HG03469 (cell line): ENCODE measurements around the gene TSLP.

Experiments used
- ATAC-seq: cut with Tn5 transposase; IDR thresholded peaks from one replicate; pipeline ENCODE4 v1.9.1; 2021; ENCODE audit warnings: mild to moderate bottlenecking, moderate library complexity, moderate number of reproducible peaks; ENCODE audit not compliant: unreplicated experiment

Gene TSLP

GRCh38 chr5:111095982-111096381 lies 24.5 kb downstream of the TSLP start:
- no peak for ATAC-seq

DNA sequence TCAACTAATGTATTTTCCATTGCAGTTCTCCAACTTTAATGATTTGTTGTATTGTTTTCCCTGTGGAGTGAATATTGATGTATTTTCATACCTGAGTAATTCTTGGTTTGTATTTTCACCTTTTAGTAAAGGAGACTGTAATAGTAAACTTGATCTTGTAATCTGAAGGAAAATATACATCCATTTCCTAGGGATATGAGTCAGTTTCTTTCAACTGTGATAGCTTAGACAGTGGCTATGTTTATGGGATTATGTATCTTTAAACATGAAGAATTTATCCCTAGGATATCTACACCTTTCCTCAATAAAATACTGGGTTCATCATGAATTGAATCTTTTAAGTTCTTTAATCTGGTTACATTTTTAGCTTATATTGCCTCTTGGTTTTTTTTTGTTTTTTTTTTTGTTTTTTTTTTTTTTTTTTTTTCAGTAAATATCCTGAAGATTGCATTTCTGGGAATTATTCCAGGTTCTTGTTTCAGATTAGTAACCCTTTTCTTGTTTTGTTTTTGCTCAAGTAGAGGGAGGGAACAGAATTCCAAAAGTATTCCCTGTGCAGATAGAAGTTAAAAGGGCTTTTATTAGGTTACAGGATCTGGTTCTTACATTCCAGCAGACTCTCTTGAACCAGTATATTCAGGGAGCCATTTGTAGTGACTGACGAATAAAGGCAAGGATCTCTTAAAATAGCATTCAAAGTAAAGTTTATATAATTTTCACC lies 27.7 kb downstream of the TSLP start:
- ATAC-seq, result no peak

DNA sequence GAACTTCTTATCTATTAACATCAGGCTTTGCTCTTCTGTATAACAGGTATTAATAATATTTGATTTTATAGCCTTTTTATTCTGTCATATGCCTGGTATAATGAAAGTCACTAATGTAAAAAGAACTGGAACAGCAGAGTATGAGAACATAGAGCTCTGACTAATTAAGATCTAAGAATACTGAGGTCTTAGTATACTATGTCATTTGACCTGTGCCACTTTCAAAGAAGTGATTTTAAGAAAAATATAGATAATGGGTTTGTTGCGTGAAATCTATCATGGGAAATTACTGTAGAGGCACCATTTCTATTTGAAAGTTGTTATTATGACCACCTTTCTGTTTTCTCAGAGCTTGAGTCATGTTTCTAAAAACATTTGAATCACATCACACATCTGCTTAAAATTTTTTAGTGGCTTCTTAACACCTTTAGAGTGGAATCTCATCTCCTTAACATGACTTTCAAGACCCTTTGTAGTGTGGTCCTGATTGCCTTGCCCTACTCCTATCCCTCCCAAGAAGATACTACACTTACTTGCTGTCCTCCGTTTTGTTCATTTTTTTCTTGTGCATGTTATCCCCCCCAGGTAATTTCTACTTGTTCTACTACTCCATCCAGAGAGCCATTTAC lies 34.9 kb downstream of the TSLP start:
- ATAC-seq, result no peak

DNA sequence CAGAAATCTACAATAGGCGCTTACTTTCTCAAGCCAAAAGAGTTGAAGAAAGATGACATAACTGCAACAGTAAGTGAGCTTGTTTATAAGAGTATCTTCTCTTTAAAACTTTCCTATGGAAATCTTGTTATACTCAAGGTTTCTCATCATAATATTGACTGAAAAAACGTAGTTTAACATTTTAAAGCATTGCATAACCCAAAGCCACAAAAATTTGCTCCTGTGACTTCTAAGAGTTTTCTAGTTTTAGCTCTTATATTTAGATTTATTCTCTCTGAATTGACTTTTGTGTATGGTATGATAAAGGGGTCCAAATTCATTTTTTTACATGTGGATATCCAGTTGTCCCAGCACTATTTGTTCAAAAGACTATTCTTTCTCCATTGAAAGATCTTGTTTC lies 35.9 kb downstream of the TSLP start:
- no peak for ATAC-seq

- no peak for ATAC-seq
Measured at GRCh38 chr5:111111956-111112355, 40.4 kb downstream of the TSLP start.

- ATAC-seq, result no peak
Measured at GRCh38 chr5:111113678-111114077, 42.2 kb downstream of the TSLP start.

DNA sequence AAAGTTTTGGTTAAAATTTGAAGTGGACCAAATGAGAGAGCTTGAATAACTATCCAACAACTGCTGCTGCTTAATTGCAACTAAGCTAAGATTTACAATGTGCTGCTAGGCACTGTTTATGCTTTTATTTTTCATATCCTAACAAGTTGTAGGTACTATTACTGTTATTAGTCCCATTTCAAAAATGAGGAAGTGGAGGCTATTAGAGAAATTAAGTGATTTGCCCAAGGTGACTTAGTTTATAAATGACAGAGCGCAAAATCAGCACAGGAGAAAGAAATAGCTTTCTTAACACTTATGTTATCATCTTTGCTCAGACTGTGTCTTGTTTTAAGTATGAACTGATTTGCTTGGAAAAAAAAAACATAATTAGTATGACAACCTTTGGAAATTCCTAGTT lies 43.7 kb downstream of the TSLP start:
- no peak for ATAC-seq

- ATAC-seq, result no peak
Measured at GRCh38 chr5:111116550-111116949, 45.0 kb downstream of the TSLP start.

DNA sequence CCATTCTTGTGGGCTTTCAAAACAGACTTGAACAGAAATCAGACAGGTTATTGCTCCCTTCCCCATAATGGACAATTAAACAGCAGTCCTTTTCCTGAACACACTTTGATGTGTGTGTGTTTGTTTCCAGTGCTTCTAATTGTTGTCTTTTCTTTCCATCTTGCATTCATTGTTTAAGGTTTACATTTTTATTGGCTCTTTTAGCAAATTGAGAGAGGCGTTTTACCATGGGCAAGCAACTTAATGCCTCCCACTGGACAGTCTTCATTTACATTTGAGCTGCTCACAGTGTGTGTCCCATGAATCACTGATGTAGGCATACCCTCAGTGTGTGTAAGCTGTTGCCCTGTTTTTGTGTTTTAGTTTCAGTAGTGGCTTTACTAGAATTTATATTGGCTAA lies 45.6 kb downstream of the TSLP start:
- ATAC-seq, result no peak

GRCh38 chr5:111119221-111119620 lies 47.7 kb downstream of the TSLP start:
- ATAC-seq, result no peak

GRCh38 chr5:111119856-111120255 lies 48.3 kb downstream of the TSLP start:
- ATAC-seq, result no peak

DNA sequence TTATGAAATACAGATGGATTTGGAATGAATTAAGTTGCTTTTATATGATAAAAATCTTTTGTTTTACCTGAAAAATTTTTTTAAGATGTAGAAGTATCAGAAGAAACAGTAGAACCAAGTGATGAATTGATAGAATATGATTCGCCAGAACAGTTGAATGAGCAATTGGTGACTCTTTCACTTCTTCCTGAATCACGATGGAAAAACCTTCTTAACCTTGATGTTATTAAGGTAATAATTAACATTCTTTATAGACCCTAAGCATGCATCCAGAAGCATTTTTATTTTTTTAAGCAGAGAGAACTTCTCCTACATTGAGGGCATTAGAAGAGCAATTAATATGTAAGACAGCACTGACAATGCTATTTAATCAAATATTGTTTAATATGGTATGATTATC lies 49.4 kb downstream of the TSLP start:
- no peak for ATAC-seq

GRCh38 chr5:111121926-111122325 lies 50.4 kb downstream of the TSLP start:
- no peak for ATAC-seq

DNA sequence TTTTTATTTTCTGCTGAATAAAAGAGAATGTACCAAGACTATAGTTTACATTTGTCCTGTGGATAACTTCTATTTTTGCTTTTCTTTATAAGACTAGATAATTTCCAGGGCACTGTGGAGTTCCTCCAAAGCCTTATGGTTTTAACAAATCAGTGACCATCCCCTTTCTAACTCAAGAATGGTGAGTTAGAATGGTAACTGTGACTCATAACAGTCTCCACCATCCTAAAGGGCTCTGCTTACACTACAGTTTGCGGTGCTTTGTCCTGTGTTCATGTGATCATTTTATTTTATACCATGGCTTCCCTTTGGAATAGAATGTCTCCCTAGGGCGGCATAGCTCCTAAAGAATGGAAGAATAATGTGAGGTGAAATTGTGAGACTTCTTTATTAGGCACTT lies 50.9 kb downstream of the TSLP start:
- no peak for ATAC-seq

GRCh38 chr5:111124793-111125192 lies 53.3 kb downstream of the TSLP start:
- ATAC-seq, result no peak

- ATAC-seq, result no peak
Measured at GRCh38 chr5:111126896-111127295, 55.4 kb downstream of the TSLP start.
